Activated CD8-positive, alpha-beta memory T cell treated with anti-CD3 and anti-CD28 coated beads, Interleukin-2, amount 50 U/mL, for 24 hours (primary cell): ENCODE measurements around the gene OR5T3.
"Not testable (repeated sequence)": the region's sequence is repeated elsewhere in the genome, so short reads cannot be mapped to it uniquely, and the experiment has no call there.

Experiments
- DNase-seq: peaks from one replicate; pipeline ENCODE4 v3.0.0-alpha.2; 2020; ENCODE audit errors: extremely low read depth

The OR5T3 gene

DNA sequence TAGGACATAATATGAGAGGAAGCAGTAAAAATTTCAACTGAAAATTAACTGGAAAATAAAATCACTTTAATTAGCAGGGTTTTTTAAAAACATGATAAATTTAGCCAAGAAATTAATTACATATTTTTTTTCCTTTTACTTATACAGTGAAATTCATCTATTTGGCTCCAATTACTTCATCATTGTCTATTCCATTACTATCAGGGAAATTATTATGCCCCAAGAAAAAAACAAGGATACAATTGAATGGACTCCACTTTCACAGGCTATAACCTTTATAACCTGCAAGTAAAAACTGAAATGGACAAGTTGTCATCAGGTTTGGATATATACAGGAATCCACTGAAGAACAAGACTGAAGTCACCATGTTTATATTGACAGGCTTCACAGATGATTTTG, at the start of gene OR5T3:
TSS of gene OR5T3 (plus strand) at position 301 of the 400 bp plus-strand sequence. CDS start at position 301, 0 bp downstream.
- no peak for DNase-seq

DNA sequence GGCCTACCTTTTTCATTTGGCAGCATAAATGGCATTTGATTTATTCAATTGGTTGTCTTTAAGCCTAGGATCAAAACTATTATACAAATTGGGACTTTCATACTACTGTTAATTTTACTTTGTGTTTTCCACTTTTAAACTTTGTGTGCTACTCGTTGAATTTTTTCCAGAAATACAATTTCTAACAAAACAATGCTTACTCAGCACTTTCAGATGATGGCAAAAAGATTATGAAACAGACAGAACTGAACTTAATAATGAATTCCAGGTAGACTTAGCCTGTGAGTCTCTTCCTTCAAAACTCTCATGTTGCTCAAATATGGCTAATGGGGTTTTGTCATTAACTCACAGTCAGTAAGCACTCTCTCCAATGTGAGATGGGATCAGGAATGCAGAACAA, 44.3 kb upstream of the OR5T3 start:
- no peak for DNase-seq

GRCh38 chr11:56214537-56214936, 37.5 kb upstream of the OR5T3 start:
- DNase-seq = no peak

DNA sequence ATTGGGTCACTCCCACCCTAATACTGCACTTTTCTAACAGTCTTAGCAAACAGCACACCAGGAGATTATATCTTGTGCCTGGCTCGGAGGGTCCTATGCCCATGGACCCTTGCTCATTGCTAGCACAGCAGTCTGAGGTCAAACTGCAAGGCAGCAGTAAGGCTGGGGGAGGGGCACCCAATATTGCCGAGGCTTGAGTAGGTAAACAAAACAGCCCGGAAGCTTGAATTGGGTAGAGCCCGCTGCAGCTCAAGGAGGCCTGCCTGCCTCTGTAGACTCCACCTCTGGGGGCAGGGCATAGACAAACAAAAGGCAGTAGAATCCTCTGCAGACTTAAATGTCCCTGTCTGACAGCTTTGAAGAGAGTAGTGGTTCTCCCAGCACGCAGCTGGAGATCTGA, 32.3 kb upstream of the OR5T3 start:
- not testable (repeated sequence) for DNase-seq

DNA sequence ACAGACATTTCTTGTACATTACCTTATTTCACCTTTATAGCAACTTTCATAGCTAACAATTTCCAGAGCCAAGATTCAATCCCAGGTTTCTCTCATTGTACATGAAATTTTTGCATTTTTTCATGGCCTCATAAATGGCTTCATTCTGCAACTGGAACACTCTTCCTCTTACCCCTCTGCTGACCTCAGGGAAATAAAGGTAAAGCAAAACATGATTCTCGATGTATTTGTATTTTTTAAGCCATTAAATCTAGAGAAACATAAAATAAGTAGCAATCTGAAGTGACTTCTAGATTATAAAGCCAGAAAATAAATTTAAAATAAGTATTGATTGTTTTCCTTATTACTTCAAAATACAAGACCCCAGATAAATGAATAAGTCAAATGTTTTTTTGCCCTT, 17.9 kb upstream of the OR5T3 start, which contains the start of gene OR5T2:
TSS of gene OR5T2 (minus strand) at position 101 of the 400 bp plus-strand sequence. CDS start 1,193 bp downstream, outside the sequence.
- no peak for DNase-seq

- no peak for DNase-seq
Measured at GRCh38 chr11:56271092-56271491, 19.0 kb downstream of the OR5T3 start.

DNA sequence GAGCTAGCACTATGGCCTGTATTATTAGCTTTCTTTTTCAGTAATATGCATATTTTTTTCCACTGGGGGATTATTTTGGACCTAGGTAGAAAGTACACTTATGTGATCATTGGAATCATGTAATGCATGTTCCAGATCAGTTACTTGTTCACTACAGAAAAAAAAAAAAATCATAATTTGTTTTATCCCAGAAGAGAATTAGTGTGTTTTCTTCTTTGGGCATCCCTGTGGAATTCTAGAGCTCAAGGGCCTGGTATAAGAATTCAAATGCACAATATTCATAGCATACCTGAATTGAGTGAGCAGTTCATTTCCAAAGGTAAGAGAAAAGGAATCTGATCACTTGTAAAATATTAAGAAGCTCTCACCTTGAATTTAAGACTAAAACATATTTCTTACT, 21.8 kb downstream of the OR5T3 start, which contains the start of gene OR5T1:
TSS of gene OR5T1 (plus strand) at position 301 of the 400 bp plus-strand sequence. CDS start 1,485 bp downstream, outside the sequence.
- no peak for DNase-seq

GRCh38 chr11:56292154-56292553, 40.1 kb downstream of the OR5T3 start, which contains the start of gene OR8H1:
Gene OR8H1 (minus strand): TSS chr11:56292254. CDS start chr11:56291062, 1,192 bp downstream.
- no peak for DNase-seq

DNA sequence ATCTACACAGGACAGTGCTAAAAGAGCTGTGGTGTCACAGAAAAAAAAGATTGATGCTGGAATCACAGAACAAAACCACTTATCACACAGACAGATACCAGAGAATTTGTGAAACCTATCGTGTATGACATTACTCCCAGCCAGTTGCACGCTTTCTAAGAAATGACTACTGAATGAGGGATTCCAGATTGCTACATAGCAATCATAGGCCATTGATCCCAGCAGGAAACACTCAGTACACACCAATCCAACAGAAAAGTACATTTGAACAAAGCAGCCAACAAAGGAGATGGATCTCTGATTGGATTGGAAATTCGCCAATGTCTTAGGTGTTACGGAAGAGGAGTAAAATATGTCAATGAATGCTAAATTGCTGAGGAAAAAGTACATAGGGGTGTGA, 44.8 kb downstream of the OR5T3 start:
- DNase-seq = no peak
